Measurements from ENCODE around the gene TEDDM1.
"Not testable (repeated sequence)": the region's sequence is repeated elsewhere in the genome, so short reads cannot be mapped to it uniquely, and the experiment has no call there.

The TEDDM1 gene

GRCh38 chr1:182400567-182400966, at the start of gene TEDDM1:
TSS of gene TEDDM1 (minus strand) at chr1:182400667. CDS start at chr1:182400485, 182 bp downstream.
- H2AFZ ChIP-seq (ENCODE audit: low read depth, low read length), result no peak within 1 kb of the TSS
- H3K4me1 ChIP-seq (ENCODE audit: insufficient read depth, low read length), result peaks cover 9% of the 10 kb centered on the region; the same call in 1 of the 2 replicates
- no peaks in the 10 kb centered on the region for H4K20me1 ChIP-seq (ENCODE audit: insufficient read depth, low read length)
- no peaks in the 10 kb centered on the region for H3K27me3 ChIP-seq (ENCODE audit: insufficient read depth, low read length, poor library complexity)
- peaks cover 5% of the 10 kb centered on the region for H3K9me3 ChIP-seq (ENCODE audit: insufficient read depth, low read length, severe bottlenecking)
- H3K4me3 ChIP-seq (ENCODE audit: low read depth in 1 of 2, low read length in 2 of 2), result no peak within 1 kb of the TSS
- H3K27ac ChIP-seq (ENCODE audit: low read length), result no peak within 1 kb of the TSS
- H3K9ac ChIP-seq (ENCODE audit: low read depth, low read length), result no peak within 1 kb of the TSS
- TF ChIP-seq CTCF (IDR thresholded peaks at IDR 0.05; ENCODE audit: borderline replicate concordance, extremely low read depth, low read length, poor library complexity, severe bottlenecking) (no peak), EZH2 (IDR thresholded peaks at IDR 0.05; ENCODE audit: borderline replicate concordance, low read depth, low read length, severe bottlenecking) (no peak)
- ATAC-seq (ENCODE audit: insufficient read depth, low read depth) (no peak), DNase-seq (no peak)
- H3K36me3 ChIP-seq (ENCODE audit: insufficient read depth, low read length), result no peaks in the 10 kb centered on the region
- H3K4me2 ChIP-seq (ENCODE audit: insufficient read depth, low read length), result no peak within 1 kb of the TSS
- no peaks in the 10 kb centered on the region for H3K79me2 ChIP-seq (ENCODE audit: insufficient read depth, low read length)

- H2AFZ ChIP-seq (ENCODE audit: low read depth, low read length), result no peak within 1 kb of the TSS
- no peaks in the 10 kb centered on the region for H3K36me3 ChIP-seq (ENCODE audit: insufficient read depth, low read length)
- no peak within 1 kb of the TSS for H3K4me2 ChIP-seq (ENCODE audit: insufficient read depth, low read length)
- H3K27me3 ChIP-seq (ENCODE audit: insufficient read depth, low read length, poor library complexity), result no peaks in the 10 kb centered on the region
- H3K4me3 ChIP-seq (ENCODE audit: low read depth in 1 of 2, low read length in 2 of 2), result no peak within 1 kb of the TSS
- no peaks in the 10 kb centered on the region for H4K20me1 ChIP-seq (ENCODE audit: insufficient read depth, low read length)
- ATAC-seq (ENCODE audit: insufficient read depth, low read depth), result no peak
- no peak within 1 kb of the TSS for H3K9ac ChIP-seq (ENCODE audit: low read depth, low read length)
- TF ChIP-seq CTCF (IDR thresholded peaks at IDR 0.05; ENCODE audit: borderline replicate concordance, extremely low read depth, low read length, poor library complexity, severe bottlenecking) (no peak), EZH2 (IDR thresholded peaks at IDR 0.05; ENCODE audit: borderline replicate concordance, low read depth, low read length, severe bottlenecking) (no peak)
- no peak within 1 kb of the TSS for H3K27ac ChIP-seq (ENCODE audit: low read length)
- no peaks in the 10 kb centered on the region for H3K79me2 ChIP-seq (ENCODE audit: insufficient read depth, low read length)
- H3K4me1 ChIP-seq (ENCODE audit: insufficient read depth, low read length), result peaks cover 26% of the 10 kb centered on the region
- no peak for DNase-seq
- H3K9me3 ChIP-seq (ENCODE audit: insufficient read depth, low read length, severe bottlenecking), result no peaks in the 10 kb centered on the region
Observed at GRCh38 chr1:182450087-182450486, 49.6 kb upstream of the TEDDM1 start, which contains the start of gene RGSL1. TSS of gene RGSL1 (plus strand) at chr1:182450146. CDS start at chr1:182450166, 20 bp downstream.

- DNase-seq (no peak), ATAC-seq (ENCODE audit: insufficient read depth, low read depth) (no peak)
- Histone ChIP-seq H4K20me1 (ENCODE audit: insufficient read depth, low read length) (no peaks in the 10 kb centered on the region), H3K27ac (ENCODE audit: low read length) (no peak overlapping the region), H3K79me2 (ENCODE audit: insufficient read depth, low read length) (no peaks in the 10 kb centered on the region), H2AFZ (ENCODE audit: low read depth, low read length) (no peak overlapping the region), H3K9ac (ENCODE audit: low read depth, low read length) (no peak overlapping the region), H3K36me3 (ENCODE audit: insufficient read depth, low read length) (no peaks in the 10 kb centered on the region), H3K9me3 (ENCODE audit: insufficient read depth, low read length, severe bottlenecking) (no peaks in the 10 kb centered on the region), H3K27me3 (ENCODE audit: insufficient read depth, low read length, poor library complexity) (no peaks in the 10 kb centered on the region), H3K4me2 (ENCODE audit: insufficient read depth, low read length) (no peak overlapping the region), H3K4me1 (ENCODE audit: insufficient read depth, low read length) (peaks cover 12% of the 10 kb centered on the region; the same call in 1 of the 2 replicates), H3K4me3 (ENCODE audit: low read depth in 1 of 2, low read length in 2 of 2) (no peak overlapping the region)
- TF ChIP-seq CTCF (IDR thresholded peaks at IDR 0.05; ENCODE audit: borderline replicate concordance, extremely low read depth, low read length, poor library complexity, severe bottlenecking), result no peak
- TF ChIP-seq EZH2 (IDR thresholded peaks at IDR 0.05; ENCODE audit: borderline replicate concordance, low read depth, low read length, severe bottlenecking), result no peak
Observed at GRCh38 chr1:182447660-182448059, 47.2 kb upstream of the TEDDM1 start.

GRCh38 chr1:182447124-182447523, 46.7 kb upstream of the TEDDM1 start:
- H3K9ac ChIP-seq (ENCODE audit: low read depth, low read length); H3K27ac ChIP-seq (ENCODE audit: low read length); H3K4me2 ChIP-seq (ENCODE audit: insufficient read depth, low read length); H3K4me3 ChIP-seq (ENCODE audit: low read depth in 1 of 2, low read length in 2 of 2); H2AFZ ChIP-seq (ENCODE audit: low read depth, low read length); H3K36me3 ChIP-seq (ENCODE audit: insufficient read depth, low read length); DNase-seq; H3K79me2 ChIP-seq (ENCODE audit: insufficient read depth, low read length); ATAC-seq (ENCODE audit: insufficient read depth, low read depth); H3K9me3 ChIP-seq (ENCODE audit: insufficient read depth, low read length, severe bottlenecking); H3K27me3 ChIP-seq (ENCODE audit: insufficient read depth, low read length, poor library complexity); H4K20me1 ChIP-seq (ENCODE audit: insufficient read depth, low read length): not testable (repeated sequence)
- H3K4me1 ChIP-seq (ENCODE audit: insufficient read depth, low read length), result peaks cover 12% of the 10 kb centered on the region; the same call in 1 of the 2 replicates
